ENCODE measurements around the gene IL36G. TPM values are rescaled to one million over a fixed set of nuclear protein-coding genes. Genes with fewer than 3 reads are reported as not detected.

IL36G gene
- total RNA-seq, 1 experiment from 2014 or later, result not detected

- Histone ChIP-seq H3K36me3 (ENCODE audit: control insufficient read depth, insufficient read depth, low read length) (no peaks in the 10 kb centered on the region), H3K9me3 (no peaks in the 10 kb centered on the region), H3K27me3 (replicated peaks; ENCODE audit: control insufficient read depth, insufficient read depth, low read length) (no peaks in the 10 kb centered on the region), H3K4me3 (ENCODE audit: low read depth, low read length) (no peak overlapping the region), H3K4me1 (peaks cover 5% of the 10 kb centered on the region; the same call in 1 of the 2 replicates)
- TF ChIP-seq, protein P1, sequence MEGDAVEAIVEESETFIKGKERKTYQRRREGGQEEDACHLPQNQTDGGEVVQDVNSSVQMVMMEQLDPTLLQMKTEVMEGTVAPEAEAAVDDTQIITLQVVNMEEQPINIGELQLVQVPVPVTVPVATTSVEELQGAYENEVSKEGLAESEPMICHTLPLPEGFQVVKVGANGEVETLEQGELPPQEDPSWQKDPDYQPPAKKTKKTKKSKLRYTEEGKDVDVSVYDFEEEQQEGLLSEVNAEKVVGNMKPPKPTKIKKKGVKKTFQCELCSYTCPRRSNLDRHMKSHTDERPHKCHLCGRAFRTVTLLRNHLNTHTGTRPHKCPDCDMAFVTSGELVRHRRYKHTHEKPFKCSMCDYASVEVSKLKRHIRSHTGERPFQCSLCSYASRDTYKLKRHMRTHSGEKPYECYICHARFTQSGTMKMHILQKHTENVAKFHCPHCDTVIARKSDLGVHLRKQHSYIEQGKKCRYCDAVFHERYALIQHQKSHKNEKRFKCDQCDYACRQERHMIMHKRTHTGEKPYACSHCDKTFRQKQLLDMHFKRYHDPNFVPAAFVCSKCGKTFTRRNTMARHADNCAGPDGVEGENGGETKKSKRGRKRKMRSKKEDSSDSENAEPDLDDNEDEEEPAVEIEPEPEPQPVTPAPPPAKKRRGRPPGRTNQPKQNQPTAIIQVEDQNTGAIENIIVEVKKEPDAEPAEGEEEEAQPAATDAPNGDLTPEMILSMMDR (IDR thresholded peaks at IDR 0.05; ENCODE audit: insufficient read depth in 1 of 2, low read depth in 1 of 2, low read length in 1 of 2, severe bottlenecking in 1 of 2, unreplicated experiment in 1 of 2), result no peak
- ChIA-PET POLR2A (no interaction called here), CTCF (no interaction called here)
- BruUV-seq (replicated peaks), result no TSS peak
- Mint-ChIP-seq H3K36me3 (ENCODE audit: insufficient read depth, unreplicated experiment) (no peaks in the 10 kb centered on the region), H3K27ac (ENCODE audit: unreplicated experiment) (no peak overlapping the region), H3K9me3 (ENCODE audit: unreplicated experiment) (no peaks in the 10 kb centered on the region), H3K4me3 (ENCODE audit: unreplicated experiment) (no peak overlapping the region), H3K27me3 (ENCODE audit: insufficient read depth, unreplicated experiment) (peaks cover 4% of the 10 kb centered on the region), H3K4me1 (ENCODE audit: low read depth, unreplicated experiment) (no peaks in the 10 kb centered on the region)
- no peak for DNase-seq
- intact Hi-C loops (cut with micrococcal nuclease; ENCODE audit: unreplicated experiment), result no loop called here
Observed at GRCh38 chr2:112962308-112963175, 15.3 kb upstream of the IL36G start.

- no peaks in the 10 kb centered on the region for H3K36me3 ChIP-seq (ENCODE audit: control insufficient read depth, insufficient read depth, low read length)
- DNase-seq, result no peak
- no peak overlapping the region for H3K4me3 ChIP-seq (ENCODE audit: low read depth, low read length)
- H3K27me3 Mint-ChIP-seq (ENCODE audit: insufficient read depth, unreplicated experiment), result peaks cover 13% of the 10 kb centered on the region
- no peaks in the 10 kb centered on the region for H3K4me1 Mint-ChIP-seq (ENCODE audit: low read depth, unreplicated experiment)
- H3K27ac Mint-ChIP-seq (ENCODE audit: unreplicated experiment), result no peak overlapping the region
- no peaks in the 10 kb centered on the region for H3K4me1 ChIP-seq
- no TSS peak for BruUV-seq (replicated peaks)
- ChIA-PET POLR2A (no interaction called here), CTCF (no interaction called here)
- H3K4me3 Mint-ChIP-seq (ENCODE audit: unreplicated experiment), result no peak overlapping the region
- intact Hi-C loops (cut with micrococcal nuclease; ENCODE audit: unreplicated experiment), result no loop called here
- H3K9me3 Mint-ChIP-seq (ENCODE audit: unreplicated experiment), result no peaks in the 10 kb centered on the region
- H3K27me3 ChIP-seq (replicated peaks; ENCODE audit: control insufficient read depth, insufficient read depth, low read length), result no peaks in the 10 kb centered on the region
- no peaks in the 10 kb centered on the region for H3K9me3 ChIP-seq
- TF ChIP-seq, protein P1 (IDR thresholded peaks at IDR 0.05; ENCODE audit: insufficient read depth in 1 of 2, low read depth in 1 of 2, low read length in 1 of 2, severe bottlenecking in 1 of 2, unreplicated experiment in 1 of 2), result no peak
- H3K36me3 Mint-ChIP-seq (ENCODE audit: insufficient read depth, unreplicated experiment), result no peaks in the 10 kb centered on the region
Observed at GRCh38 chr2:112967023-112967422, 10.8 kb upstream of the IL36G start.

GRCh38 chr2:112972423-112973086 is 5.3 kb upstream of the IL36G start:
- TF ChIP-seq, protein P1 (IDR thresholded peaks at IDR 0.05; ENCODE audit: insufficient read depth in 1 of 2, low read depth in 1 of 2, low read length in 1 of 2, severe bottlenecking in 1 of 2, unreplicated experiment in 1 of 2), result no peak

More at GRCh38 chr2:112972423-112973086, 5.3 kb upstream of the IL36G start:
- Histone ChIP-seq H3K4me3 (ENCODE audit: low read depth, low read length) (no peak overlapping the region), H3K27me3 (replicated peaks; ENCODE audit: control insufficient read depth, insufficient read depth, low read length) (no peaks in the 10 kb centered on the region; the same call in 1 of the 2 replicates), H3K4me1 (no peaks in the 10 kb centered on the region), H3K36me3 (ENCODE audit: control insufficient read depth, insufficient read depth, low read length) (no peaks in the 10 kb centered on the region), H3K9me3 (no peaks in the 10 kb centered on the region)
- peaks cover 14% of the 10 kb centered on the region for H3K27me3 Mint-ChIP-seq (ENCODE audit: insufficient read depth, unreplicated experiment)
- H3K36me3 Mint-ChIP-seq (ENCODE audit: insufficient read depth, unreplicated experiment), result no peaks in the 10 kb centered on the region
- H3K9me3 Mint-ChIP-seq (ENCODE audit: unreplicated experiment), result no peaks in the 10 kb centered on the region
- CTCF ChIA-PET, result no interaction called here
- intact Hi-C loops (cut with micrococcal nuclease; ENCODE audit: unreplicated experiment), result no loop called here
- H3K4me3 Mint-ChIP-seq (ENCODE audit: unreplicated experiment), result no peak overlapping the region
- no TSS peak for BruUV-seq (replicated peaks)
- no peak overlapping the region for H3K27ac Mint-ChIP-seq (ENCODE audit: unreplicated experiment)
- POLR2A ChIA-PET, result no interaction called here
- H3K4me1 Mint-ChIP-seq (ENCODE audit: low read depth, unreplicated experiment), result no peaks in the 10 kb centered on the region
- no peak for DNase-seq

Data from Caco-2 (cell line).